ENCODE results near the gene GPR78.

The GPR78 gene

DNA sequence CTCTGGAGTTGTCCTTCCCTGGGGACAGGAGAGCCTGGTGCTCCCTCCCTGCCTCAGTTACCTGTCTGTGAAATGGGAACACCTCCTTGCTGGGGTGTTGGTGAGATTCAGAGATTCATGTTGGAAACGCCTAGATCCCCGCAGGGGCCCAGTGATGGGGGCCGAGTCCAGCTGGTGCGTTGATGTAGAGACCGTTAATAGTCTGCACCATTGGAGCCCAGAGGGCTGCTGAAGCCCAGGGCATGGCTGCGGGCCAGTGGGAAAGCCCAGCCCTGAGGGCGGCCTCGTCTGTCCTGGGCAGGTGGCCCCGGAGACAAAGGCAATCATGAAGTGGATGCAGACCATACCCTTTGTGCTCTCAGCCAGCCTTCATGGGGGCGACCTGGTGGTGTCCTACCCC is 26.8 kb downstream of the GPR78 start:
- H3K27ac ChIP-seq (ENCODE audit: insufficient read depth in 1 of 2, low read depth in 1 of 2, low read length in 2 of 2, poor library complexity in 1 of 2, severe bottlenecking in 2 of 2) = no peak overlapping the region
- CTCF ChIA-PET = interaction anchor here (0.7 to 2.0 kb wide), 11 partner anchors 10 to 313 kb away, joined by 3 to 13 read pairs (median 4); no protein-coding TSS in a partner anchor
- no peak for DNase-seq
- POLR2A ChIA-PET = no interaction called here
- WGBS (ENCODE audit: insufficient coverage) = 75% methylated on average over 10 of the region's 10 CpGs
- H3K27me3 ChIP-seq (replicated peaks in 2 of 5; ENCODE audit: control insufficient read depth in 4 of 5, insufficient read depth in 5 of 5, low read length in 4 of 5) = peaks cover 0 to 50% (median 4%) of the 10 kb centered on the region in 5 experiments
- peaks cover 0 to 2% (median 0%) of the 10 kb centered on the region in 4 experiments for H3K4me1 ChIP-seq (ENCODE audit: control extremely low read depth in 1 of 4, control insufficient read depth in 4 of 4, insufficient read depth in 4 of 4, low read length in 3 of 4)
- H3K9me3 ChIP-seq (ENCODE audit: control extremely low read depth in 1 of 5, control insufficient read depth in 4 of 5, insufficient read depth in 2 of 5, low read depth in 1 of 5, low read length in 4 of 5) = no peaks in the 10 kb centered on the region
- no peaks in the 10 kb centered on the region for H3K36me3 ChIP-seq (ENCODE audit: control insufficient read depth in 4 of 4, insufficient read depth in 4 of 4, low read length in 3 of 4)
- H3K4me3 ChIP-seq (ENCODE audit: control insufficient read depth in 1 of 7, extremely low read depth in 1 of 7, insufficient read depth in 4 of 7, low read depth in 2 of 7, low read length in 6 of 7) = no peak overlapping the region

DNA sequence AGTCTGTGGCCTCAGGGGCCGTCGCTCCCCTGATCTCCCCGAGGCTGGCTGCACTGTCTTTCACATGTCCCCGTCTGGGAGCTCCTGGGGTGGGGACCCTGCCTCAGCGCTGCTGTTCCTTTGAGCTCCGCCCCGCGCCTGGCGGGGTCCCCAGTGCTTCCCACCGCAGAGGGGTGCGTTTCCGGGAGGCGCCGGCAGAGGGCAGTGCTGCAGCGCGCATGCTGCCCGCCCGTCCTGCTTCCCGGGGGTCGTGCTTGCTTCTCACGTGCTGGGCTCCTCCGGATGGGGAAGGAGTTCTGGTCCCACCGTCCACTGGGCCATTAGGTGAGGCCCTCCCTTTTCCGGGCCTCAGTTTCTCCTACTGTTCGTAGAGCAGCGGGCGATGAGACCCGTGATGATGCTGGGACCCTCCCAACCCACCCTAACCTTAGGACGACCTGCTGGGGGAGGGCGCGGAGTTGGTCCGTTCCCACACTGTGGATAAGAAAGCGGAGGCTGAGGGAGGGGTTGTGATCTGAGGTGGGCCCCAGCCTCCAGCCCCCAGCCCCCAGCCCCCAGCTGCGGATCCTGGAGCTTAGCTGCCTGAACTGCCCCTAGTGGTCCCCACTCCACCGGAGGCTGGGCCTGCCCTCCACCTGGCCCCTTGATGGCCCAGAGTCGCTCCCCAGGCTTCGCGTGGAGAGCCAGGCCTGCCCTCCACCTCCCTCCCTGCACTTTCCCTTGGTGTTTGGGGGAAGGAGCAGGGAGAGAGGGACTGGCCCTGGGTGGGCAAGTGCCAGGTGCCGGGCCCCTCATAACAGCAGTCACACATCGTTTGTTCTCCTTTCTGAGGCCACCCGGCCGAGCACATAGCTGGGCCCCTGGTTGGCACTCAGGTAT is 27.6 kb downstream of the GPR78 start:
- CTCF ChIA-PET = interaction anchor here (0.7 to 2.0 kb wide), 12 partner anchors 9 to 312 kb away, joined by 3 to 13 read pairs (median 4); no protein-coding TSS in a partner anchor
- 12% methylated on average over 28 of the region's 42 CpGs for WGBS (ENCODE audit: insufficient coverage)
- peak; percentile 12 to 37 (median 32) for DNase-seq

DNA sequence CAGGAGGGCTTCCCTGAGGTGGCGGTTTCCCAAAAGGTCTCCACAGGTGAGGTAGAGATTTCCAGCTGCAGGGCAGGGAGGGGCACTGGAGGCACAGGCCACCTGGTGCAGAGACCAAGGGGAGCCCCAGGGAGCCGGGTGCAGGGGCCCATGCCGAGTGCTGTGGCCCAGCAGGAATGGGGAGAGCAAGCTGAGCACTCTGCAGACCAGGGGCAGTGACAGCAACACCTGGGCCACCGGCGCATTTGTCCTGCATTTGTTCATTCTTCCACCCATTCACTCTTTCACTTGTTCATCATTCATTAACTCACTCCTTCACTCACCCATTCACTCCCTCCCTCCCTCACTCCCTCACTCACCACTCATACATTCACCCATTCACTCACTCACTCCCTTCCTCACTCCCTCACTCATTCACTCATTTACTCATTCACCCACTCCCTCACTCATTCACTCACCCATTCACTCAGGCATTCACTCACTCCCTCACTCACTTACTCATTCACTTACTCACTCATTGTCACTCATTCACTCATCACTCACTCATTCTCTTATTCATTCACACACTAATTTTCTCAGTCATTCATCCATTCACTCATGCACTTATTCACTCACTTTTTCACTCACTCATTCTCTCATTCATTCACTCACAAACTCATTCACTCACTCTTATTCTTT is 28.7 kb downstream of the GPR78 start:
- ChIA-PET CTCF (interaction anchor here (1.2 kb wide), 1 partner anchor 307 kb away, joined by 4 read pairs; no protein-coding TSS in a partner anchor), POLR2A (no interaction called here)
- Histone ChIP-seq H3K4me3 (ENCODE audit: control insufficient read depth in 1 of 7, extremely low read depth in 1 of 7, insufficient read depth in 4 of 7, low read depth in 2 of 7, low read length in 6 of 7) (no peak overlapping the region), H3K27ac (ENCODE audit: insufficient read depth in 1 of 2, low read depth in 1 of 2, low read length in 2 of 2, poor library complexity in 1 of 2, severe bottlenecking in 2 of 2) (no peak overlapping the region), H3K27me3 (replicated peaks in 2 of 5; ENCODE audit: control insufficient read depth in 4 of 5, insufficient read depth in 5 of 5, low read length in 4 of 5) (peaks cover 0 to 38% (median 2%) of the 10 kb centered on the region in 5 experiments), H3K4me1 (ENCODE audit: control extremely low read depth in 1 of 4, control insufficient read depth in 4 of 4, insufficient read depth in 4 of 4, low read length in 3 of 4) (peaks cover 0 to 2% (median 0%) of the 10 kb centered on the region in 4 experiments), H3K36me3 (ENCODE audit: control insufficient read depth in 4 of 4, insufficient read depth in 4 of 4, low read length in 3 of 4) (no peaks in the 10 kb centered on the region), H3K9me3 (ENCODE audit: control extremely low read depth in 1 of 5, control insufficient read depth in 4 of 5, insufficient read depth in 2 of 5, low read depth in 1 of 5, low read length in 4 of 5) (no peaks in the 10 kb centered on the region)
- no peak for DNase-seq
- 94% methylated on average over 4 of the region's 5 CpGs for WGBS (ENCODE audit: insufficient coverage)

More for the DNA sequence above, 27.6 kb downstream of the GPR78 start:
- Histone ChIP-seq H3K4me3 (ENCODE audit: control insufficient read depth in 1 of 7, extremely low read depth in 1 of 7, insufficient read depth in 4 of 7, low read depth in 2 of 7, low read length in 6 of 7) (no peak overlapping the region), H3K36me3 (ENCODE audit: control insufficient read depth in 4 of 4, insufficient read depth in 4 of 4, low read length in 3 of 4) (no peaks in the 10 kb centered on the region), H3K9me3 (ENCODE audit: control extremely low read depth in 1 of 5, control insufficient read depth in 4 of 5, insufficient read depth in 2 of 5, low read depth in 1 of 5, low read length in 4 of 5) (no peaks in the 10 kb centered on the region), H3K27ac (ENCODE audit: insufficient read depth in 1 of 2, low read depth in 1 of 2, low read length in 2 of 2, poor library complexity in 1 of 2, severe bottlenecking in 2 of 2) (no peak overlapping the region), H3K4me1 (ENCODE audit: control extremely low read depth in 1 of 4, control insufficient read depth in 4 of 4, insufficient read depth in 4 of 4, low read length in 3 of 4) (peaks cover 0 to 2% (median 0%) of the 10 kb centered on the region in 4 experiments), H3K27me3 (replicated peaks in 2 of 5; ENCODE audit: control insufficient read depth in 4 of 5, insufficient read depth in 5 of 5, low read length in 4 of 5) (peaks cover 0 to 44% (median 4%) of the 10 kb centered on the region in 5 experiments)
- POLR2A ChIA-PET = no interaction called here

DNA sequence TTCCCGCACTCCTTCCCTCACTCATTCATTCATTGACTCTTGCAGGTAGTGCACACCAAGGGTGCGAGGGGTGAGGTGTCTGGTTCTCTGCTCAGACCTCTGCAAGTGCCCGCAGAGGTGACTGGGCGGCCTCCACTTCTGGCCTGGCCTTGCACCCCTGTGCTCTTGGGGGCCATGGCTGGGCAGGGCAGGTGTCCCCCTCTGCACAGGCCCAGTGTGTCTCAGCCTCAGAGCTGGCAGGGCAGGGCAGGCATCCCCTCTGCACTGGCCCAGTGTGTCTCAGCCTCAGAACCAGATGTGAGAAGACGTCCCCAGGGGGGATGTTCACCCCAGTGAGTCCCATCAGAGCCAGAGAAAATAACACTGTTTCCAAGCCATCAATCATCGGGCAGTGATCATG is 29.2 kb downstream of the GPR78 start:
- POLR2A ChIA-PET = interaction anchor here (0.6 kb wide), 1 partner anchor 25 kb away, joined by 3 read pairs; no protein-coding TSS in a partner anchor
- Histone ChIP-seq H3K4me1 (ENCODE audit: control extremely low read depth in 1 of 4, control insufficient read depth in 4 of 4, insufficient read depth in 4 of 4, low read length in 3 of 4) (peaks cover 0 to 2% (median 0%) of the 10 kb centered on the region in 4 experiments), H3K36me3 (ENCODE audit: control insufficient read depth in 4 of 4, insufficient read depth in 4 of 4, low read length in 3 of 4) (no peaks in the 10 kb centered on the region), H3K4me3 (ENCODE audit: control insufficient read depth in 1 of 7, extremely low read depth in 1 of 7, insufficient read depth in 4 of 7, low read depth in 2 of 7, low read length in 6 of 7) (no peak overlapping the region), H3K27me3 (replicated peaks in 2 of 5; ENCODE audit: control insufficient read depth in 4 of 5, insufficient read depth in 5 of 5, low read length in 4 of 5) (peaks cover 0 to 38% (median 2%) of the 10 kb centered on the region in 5 experiments), H3K27ac (ENCODE audit: insufficient read depth in 1 of 2, low read depth in 1 of 2, low read length in 2 of 2, poor library complexity in 1 of 2, severe bottlenecking in 2 of 2) (no peak overlapping the region), H3K9me3 (ENCODE audit: control extremely low read depth in 1 of 5, control insufficient read depth in 4 of 5, insufficient read depth in 2 of 5, low read depth in 1 of 5, low read length in 4 of 5) (no peaks in the 10 kb centered on the region)
- CTCF ChIA-PET = no interaction called here
- no peak for DNase-seq
- WGBS (ENCODE audit: insufficient coverage) = 93% methylated on average over 6 of the region's 6 CpGs

DNA sequence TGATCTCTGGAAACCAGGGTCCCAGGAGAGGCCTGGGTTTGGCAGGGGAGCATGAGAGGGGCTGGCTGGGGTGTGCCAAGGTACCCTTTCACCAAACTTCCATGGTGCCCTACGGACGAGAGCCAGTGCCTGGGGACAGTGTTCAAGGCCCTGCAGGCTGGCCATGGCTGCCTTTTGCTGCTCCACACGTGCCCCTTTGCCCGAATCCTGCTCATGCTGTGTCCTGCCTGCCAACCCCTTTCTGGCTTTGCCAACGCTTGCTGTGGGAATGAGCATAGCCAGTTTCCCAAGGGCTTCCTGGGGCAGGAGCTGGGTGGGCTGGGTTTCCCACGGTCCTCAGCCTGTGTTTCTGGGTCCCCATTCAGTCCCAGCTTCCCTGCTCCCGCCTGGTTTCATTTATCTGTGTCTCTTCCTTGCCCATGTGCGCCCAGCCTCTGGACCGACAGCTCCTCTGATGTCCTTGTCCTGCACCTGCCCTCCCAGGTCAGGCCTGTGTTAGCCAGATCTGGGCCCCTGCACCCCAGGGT is 29.7 kb downstream of the GPR78 start:
- Histone ChIP-seq H3K27ac (ENCODE audit: insufficient read depth in 1 of 2, low read depth in 1 of 2, low read length in 2 of 2, poor library complexity in 1 of 2, severe bottlenecking in 2 of 2) (no peak overlapping the region), H3K27me3 (replicated peaks in 2 of 5; ENCODE audit: control insufficient read depth in 4 of 5, insufficient read depth in 5 of 5, low read length in 4 of 5) (peaks cover 0 to 38% (median 2%) of the 10 kb centered on the region in 5 experiments), H3K4me1 (ENCODE audit: control extremely low read depth in 1 of 4, control insufficient read depth in 4 of 4, insufficient read depth in 4 of 4, low read length in 3 of 4) (peaks cover 0 to 4% (median 0%) of the 10 kb centered on the region in 4 experiments), H3K4me3 (ENCODE audit: control insufficient read depth in 1 of 7, extremely low read depth in 1 of 7, insufficient read depth in 4 of 7, low read depth in 2 of 7, low read length in 6 of 7) (no peak overlapping the region), H3K9me3 (ENCODE audit: control extremely low read depth in 1 of 5, control insufficient read depth in 4 of 5, insufficient read depth in 2 of 5, low read depth in 1 of 5, low read length in 4 of 5) (no peaks in the 10 kb centered on the region), H3K36me3 (ENCODE audit: control insufficient read depth in 4 of 4, insufficient read depth in 4 of 4, low read length in 3 of 4) (no peaks in the 10 kb centered on the region)
- 86% methylated on average over 7 of the region's 9 CpGs for WGBS (ENCODE audit: insufficient coverage)
- CTCF ChIA-PET = no interaction called here
- DNase-seq = no peak
- POLR2A ChIA-PET = interaction anchor here (0.6 kb wide), 1 partner anchor 26 kb away, joined by 3 read pairs; no protein-coding TSS in a partner anchor

DNA sequence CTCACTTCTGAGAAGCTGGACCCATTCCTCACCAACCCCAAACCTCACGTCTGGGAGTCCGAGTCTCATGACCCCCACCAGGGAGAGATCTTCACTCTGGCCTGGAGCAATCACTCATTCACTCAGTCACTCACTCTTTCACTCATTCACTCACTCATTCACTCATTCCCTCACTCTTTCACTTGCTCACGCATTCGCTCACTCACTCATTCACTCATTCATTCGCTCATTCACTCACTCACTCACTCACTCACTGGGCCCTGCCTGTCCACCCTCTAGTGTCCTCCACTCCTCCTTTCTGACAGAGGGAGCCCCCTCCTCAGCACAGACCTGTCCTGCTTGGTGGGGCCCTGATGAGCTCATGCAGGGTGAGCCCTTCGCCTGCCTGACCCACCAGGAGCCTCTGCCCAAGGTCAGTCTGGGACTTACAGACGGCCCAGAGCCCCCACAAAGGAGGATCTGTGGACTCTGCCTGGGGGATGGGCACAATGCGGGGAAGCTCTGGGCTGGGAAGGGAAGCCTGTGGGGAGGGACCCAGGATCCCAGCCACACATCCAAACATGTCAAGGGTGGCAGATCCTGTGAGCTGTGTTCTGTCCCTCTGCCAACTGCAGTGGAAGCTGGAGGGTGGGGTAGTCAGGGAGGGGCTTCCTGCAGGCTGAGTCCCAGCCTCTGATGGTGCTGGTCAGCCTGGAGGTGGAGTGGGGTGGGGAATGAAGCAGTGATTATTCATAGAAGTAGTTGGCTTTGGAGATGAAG is 30.8 kb downstream of the GPR78 start:
- Histone ChIP-seq H3K27me3 (replicated peaks in 2 of 5; ENCODE audit: control insufficient read depth in 4 of 5, insufficient read depth in 5 of 5, low read length in 4 of 5) (peaks cover 0 to 38% (median 2%) of the 10 kb centered on the region in 5 experiments), H3K4me3 (ENCODE audit: control insufficient read depth in 1 of 7, extremely low read depth in 1 of 7, insufficient read depth in 4 of 7, low read depth in 2 of 7, low read length in 6 of 7) (no peak overlapping the region), H3K36me3 (ENCODE audit: control insufficient read depth in 4 of 4, insufficient read depth in 4 of 4, low read length in 3 of 4) (no peaks in the 10 kb centered on the region), H3K9me3 (ENCODE audit: control extremely low read depth in 1 of 5, control insufficient read depth in 4 of 5, insufficient read depth in 2 of 5, low read depth in 1 of 5, low read length in 4 of 5) (no peaks in the 10 kb centered on the region), H3K27ac (ENCODE audit: insufficient read depth in 1 of 2, low read depth in 1 of 2, low read length in 2 of 2, poor library complexity in 1 of 2, severe bottlenecking in 2 of 2) (no peak overlapping the region), H3K4me1 (ENCODE audit: control extremely low read depth in 1 of 4, control insufficient read depth in 4 of 4, insufficient read depth in 4 of 4, low read length in 3 of 4) (peaks cover 0 to 5% (median 0%) of the 10 kb centered on the region in 4 experiments)
- 78% methylated on average over 8 of the region's 8 CpGs for WGBS (ENCODE audit: insufficient coverage)
- ChIA-PET POLR2A (no interaction called here), CTCF (interaction anchor here (1.0 kb wide), 1 partner anchor 22 kb away, joined by 3 read pairs; no protein-coding TSS in a partner anchor)
- DNase-seq = no peak
